Hematopoietic multipotent progenitor cell treated with erythropoietin and hydrocortisone succinate and interleukin-3 and kit ligand, for 6 days (in vitro differentiated cells): ENCODE results near the gene TARS2.

Source experiments
- DNase-seq: peaks from one replicate; pipeline ENCODE4 v3.0.0-alpha.2; 2015

TARS2 gene

DNA sequence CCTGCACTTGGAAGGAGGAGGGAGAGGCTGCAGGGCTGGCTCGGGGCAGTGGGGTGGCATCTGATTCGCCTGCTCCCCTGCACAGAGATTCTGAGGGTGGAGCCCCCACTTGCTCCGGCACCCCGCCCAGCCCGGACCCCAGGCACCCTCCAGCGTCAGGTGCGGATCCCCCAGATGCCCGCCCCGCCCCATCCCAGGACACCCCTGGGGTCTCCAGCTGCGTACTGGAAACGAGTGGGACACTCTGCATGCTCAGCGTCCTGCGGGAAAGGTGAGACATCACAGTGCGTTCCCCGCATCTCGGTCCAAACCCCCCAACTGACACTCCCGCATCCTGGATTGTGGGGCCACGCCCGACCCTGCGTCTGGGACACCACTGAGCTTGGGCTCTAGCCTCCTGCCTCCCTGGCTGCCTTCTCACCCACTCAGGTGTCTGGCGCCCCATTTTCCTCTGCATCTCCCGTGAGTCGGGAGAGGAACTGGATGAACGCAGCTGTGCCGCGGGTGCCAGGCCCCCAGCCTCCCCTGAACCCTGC lies 69.9 kb downstream of the TARS2 start:
- no peak for DNase-seq
